Hematopoietic multipotent progenitor cell treated with erythropoietin and hydrocortisone succinate and interleukin-3 and kit ligand, for 6 days (in vitro differentiated cells): ENCODE results near the gene AIG1.

Experiments used
- DNase-seq: peaks from one replicate; pipeline ENCODE4 v3.0.0-alpha.2; 2015

AIG1 gene

GRCh38 chr6:143241911-143242310 lies 181.2 kb downstream of the AIG1 start:
- DNase-seq: no peak

GRCh38 chr6:143243786-143244185 lies 183.1 kb downstream of the AIG1 start:
- DNase-seq: no peak

- no peak for DNase-seq
Observed at GRCh38 chr6:143245656-143246055, 185.0 kb downstream of the AIG1 start.

- DNase-seq: peak; percentile 27
Observed at GRCh38 chr6:143246166-143246775, 185.6 kb downstream of the AIG1 start.

- no peak for DNase-seq
Observed at GRCh38 chr6:143247586-143247985, 186.9 kb downstream of the AIG1 start.

- no peak for DNase-seq
Observed at GRCh38 chr6:143248359-143248758, 187.7 kb downstream of the AIG1 start.

GRCh38 chr6:143251288-143251687 lies 190.6 kb downstream of the AIG1 start:
- no peak for DNase-seq

GRCh38 chr6:143252961-143253360 lies 192.3 kb downstream of the AIG1 start:
- DNase-seq: no peak

- no peak for DNase-seq
Observed at GRCh38 chr6:143253586-143253985, 192.9 kb downstream of the AIG1 start.

- peak; percentile 33 for DNase-seq
Observed at GRCh38 chr6:143258945-143259344, 198.3 kb downstream of the AIG1 start.

GRCh38 chr6:143260857-143261256 lies 200.2 kb downstream of the AIG1 start:
- no peak for DNase-seq

- no peak for DNase-seq
Observed at GRCh38 chr6:143261899-143262436, 201.3 kb downstream of the AIG1 start.

- no peak for DNase-seq
Observed at GRCh38 chr6:143262859-143263258, 202.2 kb downstream of the AIG1 start.

- DNase-seq: peak; percentile 4
Observed at GRCh38 chr6:143264379-143264778, 203.7 kb downstream of the AIG1 start.

GRCh38 chr6:143264986-143265764 lies 204.5 kb downstream of the AIG1 start:
- no peak for DNase-seq

GRCh38 chr6:143267760-143268159 lies 207.1 kb downstream of the AIG1 start:
- DNase-seq: no peak

- no peak for DNase-seq
Observed at GRCh38 chr6:143268439-143268838, 207.8 kb downstream of the AIG1 start.

GRCh38 chr6:143270026-143270425 lies 209.3 kb downstream of the AIG1 start:
- DNase-seq: no peak

GRCh38 chr6:143271024-143271423 lies 210.3 kb downstream of the AIG1 start:
- DNase-seq: no peak

- DNase-seq: peak; percentile 27
Observed at GRCh38 chr6:143276436-143276835, 215.7 kb downstream of the AIG1 start.

- DNase-seq: peak; percentile 10
Observed at GRCh38 chr6:143279385-143279784, 218.7 kb downstream of the AIG1 start.

GRCh38 chr6:143283887-143284645 lies 223.4 kb downstream of the AIG1 start:
- no peak for DNase-seq

GRCh38 chr6:143286251-143286795 lies 225.6 kb downstream of the AIG1 start:
- DNase-seq: no peak
